Middle frontal gyrus (tissue), 1 donor: ENCODE measurements around the gene PKD2L2.
"Not testable (repeated sequence)": the region's sequence is repeated elsewhere in the genome, so short reads cannot be mapped to it uniquely, and the experiment has no call there.

Experiments
- DNase-seq: peaks from one replicate; pipeline ENCODE4 v3.0.0-alpha.2; 2015; ENCODE audit warnings: low spot score; ENCODE audit errors: extremely low spot score

The PKD2L2 gene

GRCh38 chr5:137954131-137954879 lies 65.0 kb downstream of the PKD2L2 start:
- DNase-seq = no peak

GRCh38 chr5:137957948-137958347 lies 68.7 kb downstream of the PKD2L2 start:
- DNase-seq = no peak

GRCh38 chr5:137959488-137959887 lies 70.2 kb downstream of the PKD2L2 start:
- DNase-seq = no peak

- DNase-seq = no peak
Observed at GRCh38 chr5:137960141-137960540, 70.9 kb downstream of the PKD2L2 start.

GRCh38 chr5:137960819-137961218 lies 71.6 kb downstream of the PKD2L2 start:
- no peak for DNase-seq

GRCh38 chr5:137970384-137970783 lies 81.1 kb downstream of the PKD2L2 start:
- not testable (repeated sequence) for DNase-seq

- no peak for DNase-seq
Observed at GRCh38 chr5:137975208-137975607, 86.0 kb downstream of the PKD2L2 start.

GRCh38 chr5:137989419-137989818 lies 100.2 kb downstream of the PKD2L2 start:
- DNase-seq = no peak
